ENCODE measurements around the gene SFT2D3. TPM values are rescaled to one million over a fixed set of nuclear protein-coding genes. Genes with fewer than 3 reads are reported as not detected.

Gene SFT2D3
- total RNA-seq, 1 experiment from 2014 or later, result 5.6 TPM

- no peak for TF ChIP-seq CTCF (IDR thresholded peaks at IDR 0.05)
- TF ChIP-seq POLR2AphosphoS5 (IDR thresholded peaks at IDR 0.05; ENCODE audit: low read depth, low read length), result no peak
- TF ChIP-seq TCF7L2 (IDR thresholded peaks at IDR 0.05; ENCODE audit: low read depth, low read length), result no peak
- no peak for TF ChIP-seq REST (IDR thresholded peaks at IDR 0.05; ENCODE audit: insufficient read depth in 1 of 2, low read depth in 2 of 2, low read length in 1 of 2)
- no peak for TF ChIP-seq SIN3A (IDR thresholded peaks at IDR 0.05; ENCODE audit: borderline replicate concordance, insufficient read depth, low read depth, low read length)
- H3K27ac ChIP-seq (ENCODE audit: low read length), result no peak overlapping the region
- intact Hi-C loops (cut with micrococcal nuclease; ENCODE audit: unreplicated experiment), result no loop called here
- no peaks in the 10 kb centered on the region; the same call in none of the 2 replicates for H3K36me3 ChIP-seq (ENCODE audit: control insufficient read depth, insufficient read depth, low read length)
- no peak overlapping the region for H3K4me3 ChIP-seq (ENCODE audit: low read depth in 2 of 2, low read length in 2 of 2)
- ChIA-PET CTCF (no interaction called here), POLR2A (interaction anchor here (0.6 kb wide), 1 partner anchor 149 kb away, joined by 3 read pairs; no protein-coding TSS in a partner anchor)
- BruUV-seq (replicated peaks), result no TSS peak
- ATAC-seq (no peak), DNase-seq (ENCODE audit: low read depth, low spot score) (no peak)
- in situ Hi-C loops (cut with HindIII; ENCODE audit: low pct_unique_long_range_greater_than_20kb, low sequenced_read_pairs), result no loop called here
- H3K4me1 ChIP-seq (ENCODE audit: control insufficient read depth, insufficient read depth, low read length), result peaks cover 17% of the 10 kb centered on the region
- no peaks in the 10 kb centered on the region for H3K9me3 ChIP-seq (ENCODE audit: control insufficient read depth, insufficient read depth, low read depth, low read length)
- no peaks in the 10 kb centered on the region for H3K27me3 ChIP-seq (ENCODE audit: control insufficient read depth, insufficient read depth, low read length)
These were observed 4.2 kb downstream of the SFT2D3 start for GRCh38 chr2:127705391-127706065.

- Histone ChIP-seq H3K36me3 (ENCODE audit: control insufficient read depth, insufficient read depth, low read length) (no peaks in the 10 kb centered on the region; the same call in 1 of the 2 replicates), H3K4me1 (ENCODE audit: control insufficient read depth, insufficient read depth, low read length) (peaks cover 13% of the 10 kb centered on the region), H3K4me3 (ENCODE audit: low read depth in 2 of 2, low read length in 2 of 2) (no peak overlapping the region), H3K27ac (ENCODE audit: low read length) (no peak overlapping the region), H3K9me3 (ENCODE audit: control insufficient read depth, insufficient read depth, low read depth, low read length) (no peaks in the 10 kb centered on the region), H3K27me3 (ENCODE audit: control insufficient read depth, insufficient read depth, low read length) (no peaks in the 10 kb centered on the region)
- in situ Hi-C loops (cut with HindIII; ENCODE audit: low pct_unique_long_range_greater_than_20kb, low sequenced_read_pairs), result no loop called here
- intact Hi-C loops (cut with micrococcal nuclease; ENCODE audit: unreplicated experiment), result no loop called here
- CTCF ChIA-PET, result no interaction called here
- TF ChIP-seq CTCF (IDR thresholded peaks at IDR 0.05) (no peak), SIN3A (IDR thresholded peaks at IDR 0.05; ENCODE audit: borderline replicate concordance, insufficient read depth, low read depth, low read length) (no peak), REST (IDR thresholded peaks at IDR 0.05; ENCODE audit: insufficient read depth in 1 of 2, low read depth in 2 of 2, low read length in 1 of 2) (no peak), TCF7L2 (IDR thresholded peaks at IDR 0.05; ENCODE audit: low read depth, low read length) (no peak), POLR2AphosphoS5 (IDR thresholded peaks at IDR 0.05; ENCODE audit: low read depth, low read length) (no peak)
- no peak for ATAC-seq
- BruUV-seq (replicated peaks), result no TSS peak
- DNase-seq (ENCODE audit: low read depth, low spot score), result no peak
- POLR2A ChIA-PET, result interaction anchor here (0.6 kb wide), 1 partner anchor 148 kb away, joined by 3 read pairs; no protein-coding TSS in a partner anchor
These were observed 5.1 kb downstream of the SFT2D3 start for GRCh38 chr2:127706215-127706990.
